GM23248 (cell line): Measurements from ENCODE around the gene HEMK1. TPM values are rescaled to one million over a fixed set of nuclear protein-coding genes. Genes with fewer than 3 reads are reported as not detected.

Experiments used
- DNase-seq: peaks from one replicate; pipeline ENCODE4 v3.0.0-alpha.2; 2015
- H2AFZ ChIP-seq: fragments of 200-600 bp; sonication (generic); 2 replicates; pipeline ENCODE4 v1.6.1; 2016; ENCODE audit warnings: antibody characterized with exemption
- H3F3A ChIP-seq: fragments of 200-600 bp; sonication (generic); 2 replicates; pipeline ENCODE4 v1.6.1; 2016; ENCODE audit warnings: mild to moderate bottlenecking, antibody characterized with exemption, mixed run types; ENCODE audit not compliant: insufficient read depth
- H3K27ac ChIP-seq: fragments of 200-600 bp; sonication (generic); 2 replicates; pipeline ENCODE4 v1.5.1; 2016; ENCODE audit warnings: mild to moderate bottlenecking
- H3K27me3 ChIP-seq: fragments of 200-600 bp; sonication (generic); replicated peaks from 2 replicates; pipeline ENCODE4 v1.6.1; 2016; ENCODE audit warnings: mild to moderate bottlenecking; ENCODE audit not compliant: insufficient read depth
- H3K36me3 ChIP-seq: fragments of 200-600 bp; sonication (generic); 2 replicates; pipeline ENCODE4 v1.6.1; 2016; ENCODE audit warnings: low read depth, mild to moderate bottlenecking
- H3K4me1 ChIP-seq: fragments of 200-600 bp; sonication (generic); 2 replicates; pipeline ENCODE4 v1.6.1; 2016; ENCODE audit warnings: mild to moderate bottlenecking; ENCODE audit not compliant: insufficient read depth
- H3K4me2 ChIP-seq: fragments of 200-600 bp; sonication (generic); one replicate; pipeline ENCODE4 v1.6.1; 2016; ENCODE audit warnings: mild to moderate bottlenecking; ENCODE audit not compliant: unreplicated experiment
- H3K4me3 ChIP-seq: fragments of 200-600 bp; sonication (generic); 2 replicates; pipeline ENCODE4 v1.5.1; 2016; ENCODE audit warnings: mild to moderate bottlenecking
- H3K79me2 ChIP-seq: fragments of 200-600 bp; sonication (generic); 2 replicates; pipeline ENCODE4 v1.6.1; 2016; ENCODE audit warnings: mild to moderate bottlenecking; ENCODE audit not compliant: insufficient read depth
- H3K9ac ChIP-seq: fragments of 200-600 bp; sonication (generic); 2 replicates; pipeline ENCODE4 v1.6.1; 2016; ENCODE audit warnings: mild to moderate bottlenecking
- H3K9me2 ChIP-seq: fragments of 200-600 bp; sonication (generic); 2 replicates; pipeline ENCODE4 v1.6.1; 2016; ENCODE audit warnings: mixed run types, mild to moderate bottlenecking, moderate library complexity; ENCODE audit not compliant: insufficient read depth
- H3K9me3 ChIP-seq: fragments of 200-600 bp; sonication (generic); one replicate; pipeline ENCODE4 v1.6.1; 2017; ENCODE audit warnings: low read depth
- H4K20me1 ChIP-seq: fragments of 200-600 bp; sonication (generic); 2 replicates; pipeline ENCODE4 v1.6.0; 2016; ENCODE audit not compliant: insufficient read depth
- EZH2 ChIP-seq: fragments of 200-600 bp; sonication (generic); IDR thresholded peaks from 2 replicates; pipeline ENCODE4 v1.6.1; 2018; ENCODE audit warnings: antibody characterized with exemption, mild to moderate bottlenecking; ENCODE audit not compliant: insufficient read depth, poor library complexity, severe bottlenecking
- EZH2phosphoT487 ChIP-seq: fragments of 200-600 bp; sonication (generic); IDR thresholded peaks from 2 replicates; pipeline ENCODE4 v1.6.1; 2018; ENCODE audit warnings: antibody characterized with exemption, moderate library complexity, mild to moderate bottlenecking, low read depth; ENCODE audit not compliant: insufficient read depth
- WGBS, 2 experiments: methylation state at CpG; one replicate each; pipeline ENCODE4 v1.1.6; 2015 to 2017; ENCODE audit warnings: low lambda C conversion rate in 2 of 2, low coverage in 1 of 2; ENCODE audit errors: missing lambda C conversion rate in 2 of 2; 5-methylcytosine and 5-hydroxymethylcytosine counted together
- in situ Hi-C: fragments of 300-500 bp; cut with MboI; formaldehyde crosslinking; loops from 2 replicates; pipeline ENCODE4 v1.15.0; 2020
- polyA plus RNA-seq: library from polyadenylated mRNA; unstranded; fragments of >200 nt; fragmentation: Nextera tagmentation; extraction: Ambion mirVana; gene quantifications from 2 replicates; pipeline ENCODE4 v1.2.1, GENCODE V29; 2016
- total RNA-seq: library from RNA; depleted of rRNA; stranded (reverse); fragments of >200 nt; shearing (Covaris generic); gene quantifications from 2 replicates; pipeline ENCODE4 v1.2.3, GENCODE V29; 2014; rRNA removed

Gene HEMK1
- total and polyA plus RNA-seq, 2 experiments from 2014 or later, result 15.8 to 17.3 TPM

- WGBS, 2 experiments, result 32 to 34% methylated on average over 6 of the region's 6 CpGs
- peaks cover 7% of the 10 kb centered on the region; the same call in 1 of the 2 replicates for H3F3A ChIP-seq
- peak overlapping the region; percentile 84 for H3K27ac ChIP-seq
- H2AFZ ChIP-seq, result no peak overlapping the region
- TF ChIP-seq EZH2phosphoT487 (no peak), EZH2 (no peak)
- H3K4me2 ChIP-seq, result peak overlapping the region; percentile 57
- H3K4me1 ChIP-seq, result peaks cover 23% of the 10 kb centered on the region
- no peaks in the 10 kb centered on the region for H3K9me2 ChIP-seq
- DNase-seq, result peak; percentile 95
- no peak overlapping the region for H3K4me3 ChIP-seq
- H4K20me1 ChIP-seq, result no peaks in the 10 kb centered on the region
- peak overlapping the region; percentile 69 for H3K9ac ChIP-seq
- in situ Hi-C loops, result no loop called here
- peaks cover 43% of the 10 kb centered on the region for H3K79me2 ChIP-seq
- no peaks in the 10 kb centered on the region for H3K9me3 ChIP-seq
- H3K27me3 ChIP-seq, result no peaks in the 10 kb centered on the region
- no peaks in the 10 kb centered on the region; the same call in 1 of the 2 replicates for H3K36me3 ChIP-seq
These were observed 69.8 kb downstream of the HEMK1 start for GRCh38 chr3:50639055-50639494.

GRCh38 chr3:50642382-50642781 is 73.1 kb downstream of the HEMK1 start:
- TF ChIP-seq EZH2, result no peak
- no peak for TF ChIP-seq EZH2phosphoT487
- Histone ChIP-seq H3K27ac (no peak overlapping the region), H3K4me3 (no peak overlapping the region), H3K9ac (no peak overlapping the region), H3K9me2 (no peaks in the 10 kb centered on the region), H3K9me3 (no peaks in the 10 kb centered on the region), H3F3A (peaks cover 7% of the 10 kb centered on the region; the same call in 1 of the 2 replicates), H3K27me3 (no peaks in the 10 kb centered on the region), H2AFZ (no peak overlapping the region), H3K4me2 (no peak overlapping the region), H3K79me2 (peaks cover 19% of the 10 kb centered on the region), H3K4me1 (peaks cover 23% of the 10 kb centered on the region), H3K36me3 (no peaks in the 10 kb centered on the region; the same call in 1 of the 2 replicates), H4K20me1 (no peaks in the 10 kb centered on the region)
- in situ Hi-C loops, result no loop called here
- 95 to 100% methylated on average over 1 of the region's 1 CpG for WGBS, 2 experiments
- no peak for DNase-seq

GRCh38 chr3:50644561-50644960 is 75.2 kb downstream of the HEMK1 start:
- Histone ChIP-seq H3K4me1 (peaks cover 7% of the 10 kb centered on the region), H3K9ac (no peak overlapping the region), H3K27me3 (no peaks in the 10 kb centered on the region), H3K4me2 (no peak overlapping the region), H2AFZ (no peak overlapping the region), H3K4me3 (no peak overlapping the region), H3K9me3 (no peaks in the 10 kb centered on the region), H3K9me2 (no peaks in the 10 kb centered on the region), H3F3A (no peaks in the 10 kb centered on the region), H3K27ac (no peak overlapping the region), H3K79me2 (0 out of 2 replicates have a peak, but pooled peaks cover 8% of the 10 kb centered on the region), H3K36me3 (no peaks in the 10 kb centered on the region; the same call in 1 of the 2 replicates), H4K20me1 (no peaks in the 10 kb centered on the region)
- in situ Hi-C loops, result no loop called here
- DNase-seq, result no peak
- TF ChIP-seq EZH2 (no peak), EZH2phosphoT487 (no peak)
- WGBS, 2 experiments, result 79 to 80% methylated on average over 5 to 7 of the region's 7 CpGs

GRCh38 chr3:50645378-50645777 is 76.1 kb downstream of the HEMK1 start:
- no peaks in the 10 kb centered on the region for H3K9me3 ChIP-seq
- TF ChIP-seq EZH2phosphoT487 (no peak), EZH2 (no peak)
- DNase-seq, result no peak
- H3K9ac ChIP-seq, result no peak overlapping the region
- H3F3A ChIP-seq, result no peaks in the 10 kb centered on the region
- 77 to 91% methylated on average over 2 of the region's 2 CpGs for WGBS, 2 experiments
- H3K36me3 ChIP-seq, result no peaks in the 10 kb centered on the region; the same call in 1 of the 2 replicates
- H3K79me2 ChIP-seq, result no peaks in the 10 kb centered on the region
- no peak overlapping the region for H2AFZ ChIP-seq
- peaks cover 6% of the 10 kb centered on the region; the same call in 1 of the 2 replicates for H3K4me1 ChIP-seq
- H3K9me2 ChIP-seq, result no peaks in the 10 kb centered on the region
- in situ Hi-C loops, result no loop called here
- no peak overlapping the region for H3K4me3 ChIP-seq
- H3K27me3 ChIP-seq, result no peaks in the 10 kb centered on the region
- no peak overlapping the region for H3K27ac ChIP-seq
- H4K20me1 ChIP-seq, result no peaks in the 10 kb centered on the region
- no peak overlapping the region for H3K4me2 ChIP-seq

Other genes with a start within 250 kb of the HEMK1 start
- gene HYAL2, start 246.8 kb upstream of the HEMK1 start, total RNA-seq, result 47.8 and 48.0 TPM in 2 replicates
- gene HYAL2, start 246.8 kb upstream of the HEMK1 start, polyA plus RNA-seq, result 33.6 and 35.8 TPM in 2 replicates
- 14.3 and 32.5 TPM in 2 replicates for gene TUSC2, start 241.3 kb upstream of the HEMK1 start, total RNA-seq
- 45.7 and 46.5 TPM in 2 replicates for gene TUSC2, start 241.3 kb upstream of the HEMK1 start, polyA plus RNA-seq
- gene RASSF1, start 228.7 kb upstream of the HEMK1 start, total RNA-seq, result 57.5 and 68.7 TPM in 2 replicates
- 56.4 and 59.0 TPM in 2 replicates for gene RASSF1, start 228.7 kb upstream of the HEMK1 start, polyA plus RNA-seq
- 1.5 TPM in 1 of 2 replicates, not detected in the other for gene ZMYND10, start 223.8 kb upstream of the HEMK1 start, total RNA-seq
- 0.61 and 0.90 TPM in 2 replicates for gene ZMYND10, start 223.8 kb upstream of the HEMK1 start, polyA plus RNA-seq
- 17.9 and 20.2 TPM in 2 replicates for gene NPRL2, start 218.7 kb upstream of the HEMK1 start, total RNA-seq
- 22.9 and 28.9 TPM in 2 replicates for gene NPRL2, start 218.7 kb upstream of the HEMK1 start, polyA plus RNA-seq
- gene CYB561D2, start 218.7 kb upstream of the HEMK1 start, total RNA-seq, result 29.0 and 37.7 TPM in 2 replicates
- 28.3 and 31.5 TPM in 2 replicates for gene CYB561D2, start 218.7 kb upstream of the HEMK1 start, polyA plus RNA-seq
- 68.4 and 95.4 TPM in 2 replicates for gene TMEM115, start 210.0 kb upstream of the HEMK1 start, total RNA-seq
- 73.1 and 78.1 TPM in 2 replicates for gene TMEM115, start 210.0 kb upstream of the HEMK1 start, polyA plus RNA-seq
- gene CACNA2D2, start 65.9 kb upstream of the HEMK1 start, total RNA-seq, result not detected in 2 replicates
- not detected in 2 replicates for gene CACNA2D2, start 65.9 kb upstream of the HEMK1 start, polyA plus RNA-seq
- gene C3orf18, start 1.8 kb upstream of the HEMK1 start, total RNA-seq, result 17.4 and 36.8 TPM in 2 replicates
- gene C3orf18, start 1.8 kb upstream of the HEMK1 start, polyA plus RNA-seq, result 17.3 and 19.3 TPM in 2 replicates
- gene CISH, start 42.3 kb downstream of the HEMK1 start, total RNA-seq, result 1.0 and 1.1 TPM in 2 replicates
- 0.79 and 1.6 TPM in 2 replicates for gene CISH, start 42.3 kb downstream of the HEMK1 start, polyA plus RNA-seq
- gene MAPKAPK3, start 47.6 kb downstream of the HEMK1 start, total RNA-seq, result 61.5 and 72.1 TPM in 2 replicates
- gene MAPKAPK3, start 47.6 kb downstream of the HEMK1 start, polyA plus RNA-seq, result 33.2 and 35.4 TPM in 2 replicates
- 0.43 and 0.51 TPM in 2 replicates for gene DOCK3, start 105.4 kb downstream of the HEMK1 start, total RNA-seq
- gene DOCK3, start 105.4 kb downstream of the HEMK1 start, polyA plus RNA-seq, result 0.20 and 0.23 TPM in 2 replicates